Activated CD4-positive, alpha-beta T cell treated with anti-CD3 and anti-CD28 coated beads, Interleukin-2, Interleukin-6, amounts not matched to agents 100 ng/mL and 50 ng/mL, durations not matched to agents 16 hours and 8 hours (primary cell): ENCODE results near the gene PSMB10.
"Not testable (repeated sequence)": the region's sequence is repeated elsewhere in the genome, so short reads cannot be mapped to it uniquely, and the experiment has no call there.

ENCODE experiments used
- DNase-seq: peaks from one replicate; pipeline ENCODE4 v3.0.0-alpha.2; 2020

The PSMB10 gene

GRCh38 chr16:67941469-67942199, 5.0 kb upstream of the PSMB10 start:
- DNase-seq: no peak

- DNase-seq: no peak
Observed at GRCh38 chr16:67940446-67941089, 3.9 kb upstream of the PSMB10 start.

- peak; percentile 25 for DNase-seq
Observed at GRCh38 chr16:67939507-67940445, 3.1 kb upstream of the PSMB10 start.

- not testable (repeated sequence) for DNase-seq
Observed at GRCh38 chr16:67937713-67938112, 1.1 kb upstream of the PSMB10 start.

- peak; percentile 90 for DNase-seq
Observed at GRCh38 chr16:67936880-67937605, 393 bp upstream of the PSMB10 start.

GRCh38 chr16:67935402-67936123, 1.1 kb downstream of the PSMB10 start:
- peak; percentile 98 for DNase-seq

- no peak for DNase-seq
Observed at GRCh38 chr16:67935101-67935401, 1.6 kb downstream of the PSMB10 start.

- DNase-seq: no peak
Observed at GRCh38 chr16:67934306-67935100, 2.1 kb downstream of the PSMB10 start.

GRCh38 chr16:67933805-67934204, 2.8 kb downstream of the PSMB10 start:
- DNase-seq: no peak

GRCh38 chr16:67932462-67932840, 4.2 kb downstream of the PSMB10 start:
- no peak for DNase-seq

GRCh38 chr16:67931712-67932461, 4.8 kb downstream of the PSMB10 start, which contains the start of gene CTRL:
Gene CTRL, minus strand, starts transcription at chr16:67931862. Its CDS starts 10 bp downstream, at chr16:67931852.
- DNase-seq: no peak

- no peak for DNase-seq
Observed at GRCh38 chr16:67930678-67931211, 5.9 kb downstream of the PSMB10 start.

GRCh38 chr16:67930191-67930590, 6.5 kb downstream of the PSMB10 start:
- no peak for DNase-seq

- DNase-seq: peak; percentile 87
Observed at GRCh38 chr16:67928561-67929364, 7.9 kb downstream of the PSMB10 start.

- DNase-seq: no peak
Observed at GRCh38 chr16:67928147-67928546, 8.5 kb downstream of the PSMB10 start.

- DNase-seq: no peak
Observed at GRCh38 chr16:67927131-67927941, 9.3 kb downstream of the PSMB10 start.

- DNase-seq: no peak
Observed at GRCh38 chr16:67926181-67926750, 10.4 kb downstream of the PSMB10 start.
